GM12872 (cell line): Measurements from ENCODE around the gene SCEL.

ENCODE experiments used
- CTCF ChIP-seq: IDR thresholded peaks from 3 replicates; pipeline ENCODE4 v1.5.1; 2011; ENCODE audit warnings: low read depth, mild to moderate bottlenecking, low read length, moderate library complexity; ENCODE audit not compliant: insufficient read depth

The SCEL gene

DNA sequence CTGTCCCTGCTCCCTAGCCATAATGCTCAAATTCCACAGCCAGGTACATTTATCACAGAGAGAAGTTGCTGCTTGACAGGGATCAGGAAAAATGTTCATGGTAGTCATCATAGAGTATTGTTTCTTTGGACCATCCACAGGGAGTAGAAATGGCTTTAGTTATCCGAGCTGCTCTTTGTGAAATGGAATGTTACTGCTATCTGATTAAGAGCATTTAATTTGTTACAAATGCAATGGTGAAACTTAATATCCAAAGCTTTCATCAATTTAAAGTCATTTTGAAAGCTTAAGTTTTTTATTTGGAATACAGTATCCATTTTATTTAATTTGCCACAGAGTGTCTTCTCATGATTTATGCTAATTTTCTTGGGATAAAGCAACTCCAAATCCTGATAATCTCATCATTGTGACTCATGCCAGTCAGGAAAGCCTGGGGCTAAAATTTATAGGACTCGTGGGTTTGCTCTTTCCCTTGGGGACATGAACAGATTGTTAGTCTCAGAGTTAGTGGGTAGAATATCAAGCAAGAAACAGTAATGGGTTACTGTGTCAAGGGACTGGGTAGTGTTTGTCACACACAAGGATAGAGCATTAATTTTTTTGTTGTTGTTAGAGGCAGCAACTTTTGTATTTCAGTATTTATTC, 59.8 kb downstream of the SCEL start:
- TF ChIP-seq CTCF, result no peak

DNA sequence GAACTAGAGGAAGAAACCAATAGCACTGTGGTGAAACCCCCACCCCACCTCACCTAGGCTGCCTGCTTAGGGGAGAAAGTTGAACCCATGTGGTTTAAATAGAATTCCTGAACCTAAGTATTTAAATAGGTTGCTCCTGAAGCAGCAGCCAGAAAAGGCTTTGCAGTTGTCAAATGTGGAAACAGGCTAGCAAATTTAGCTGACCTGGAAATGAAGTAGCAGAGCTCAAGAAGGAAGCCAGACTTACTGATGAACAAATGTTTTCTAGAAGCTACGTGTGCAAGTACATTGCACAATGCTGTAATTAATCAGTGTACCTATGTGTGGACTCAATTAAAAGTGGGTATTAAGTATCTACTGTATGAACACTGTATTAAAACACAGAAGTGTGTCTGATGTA, 61.3 kb downstream of the SCEL start:
- no peak for TF ChIP-seq CTCF

GRCh38 chr13:77599351-77599750, 63.8 kb downstream of the SCEL start:
- TF ChIP-seq CTCF, result no peak

- TF ChIP-seq CTCF, result no peak
These were observed 65.2 kb downstream of the SCEL start for GRCh38 chr13:77600701-77601100.

DNA sequence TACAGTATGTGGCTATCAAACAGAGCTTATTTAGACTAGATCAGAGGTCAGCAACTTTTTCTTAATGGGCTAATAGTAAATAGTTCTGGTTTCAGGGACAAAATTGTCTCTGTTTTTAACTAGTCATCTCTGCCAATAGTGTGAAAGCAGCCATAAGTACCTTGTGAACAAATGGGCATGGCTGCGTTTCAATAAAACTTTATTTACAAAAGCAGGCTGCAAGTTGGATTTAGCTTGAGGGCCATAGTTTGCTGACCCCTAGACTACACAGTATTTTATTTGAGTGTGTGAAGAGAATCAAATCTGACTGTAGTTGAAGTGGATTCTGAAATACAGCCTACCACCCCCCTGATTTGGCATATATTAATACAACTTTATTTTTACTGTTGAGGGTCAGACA, 75.6 kb downstream of the SCEL start:
- TF ChIP-seq CTCF, result no peak

- TF ChIP-seq CTCF, result no peak
These were observed 80.5 kb downstream of the SCEL start for GRCh38 chr13:77616027-77616426.

- no peak for TF ChIP-seq CTCF
These were observed 84.1 kb downstream of the SCEL start for GRCh38 chr13:77619655-77620054.

DNA sequence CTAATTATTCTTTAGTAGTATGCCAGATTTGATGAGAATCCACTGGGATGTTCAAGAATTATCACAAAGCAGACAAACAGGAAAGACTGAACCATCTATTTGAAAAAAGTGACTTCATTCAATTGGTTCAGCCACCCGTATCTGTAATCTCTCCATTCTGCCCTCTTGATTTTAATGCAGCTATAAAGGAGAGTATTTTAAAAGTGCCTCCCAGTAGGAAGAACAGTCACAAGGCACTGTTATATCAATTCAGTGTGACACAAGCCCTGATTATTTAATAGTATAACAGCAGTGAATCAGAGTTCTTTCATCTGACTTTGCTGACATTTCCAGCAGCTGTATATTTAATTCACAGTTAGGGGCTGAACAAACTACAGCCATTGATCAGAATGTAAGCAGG, 84.6 kb downstream of the SCEL start:
- no peak for TF ChIP-seq CTCF
